ENCODE data around the gene PSMB8.
A peak's percentile ranks its signal among the peaks of the same experiment; 100 is the strongest.
"Not testable (repeated sequence)": the region's sequence is repeated elsewhere in the genome, so short reads cannot be mapped to it uniquely, and the experiment has no call there.

The PSMB8 gene

GRCh38 chr6:32843979-32844838 lies at the start of gene PSMB8:
TSS of gene PSMB8 (minus strand) at chr6:32844047. CDS start at chr6:32843996, 51 bp downstream.
- peak; percentile 98 for DNase-seq

DNA sequence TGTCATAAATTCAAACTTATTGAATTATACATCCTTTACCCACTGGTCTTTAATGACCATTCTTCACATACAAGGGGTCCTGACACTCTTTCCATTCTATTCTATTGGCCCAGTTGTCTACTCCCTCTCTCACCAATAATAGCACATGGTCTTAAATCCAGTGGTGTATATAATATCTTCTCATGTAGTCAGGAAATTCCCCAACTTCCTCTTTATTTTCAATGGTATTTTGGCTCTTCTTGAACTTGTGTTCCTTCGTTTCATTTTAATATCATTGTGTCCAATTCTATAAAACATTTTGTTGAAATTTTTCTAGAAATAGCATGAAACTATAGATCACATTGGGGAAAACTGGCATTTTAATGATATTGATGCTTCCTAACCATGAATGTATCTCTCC lies 47.0 kb upstream of the PSMB8 start:
- no peak for DNase-seq

DNA sequence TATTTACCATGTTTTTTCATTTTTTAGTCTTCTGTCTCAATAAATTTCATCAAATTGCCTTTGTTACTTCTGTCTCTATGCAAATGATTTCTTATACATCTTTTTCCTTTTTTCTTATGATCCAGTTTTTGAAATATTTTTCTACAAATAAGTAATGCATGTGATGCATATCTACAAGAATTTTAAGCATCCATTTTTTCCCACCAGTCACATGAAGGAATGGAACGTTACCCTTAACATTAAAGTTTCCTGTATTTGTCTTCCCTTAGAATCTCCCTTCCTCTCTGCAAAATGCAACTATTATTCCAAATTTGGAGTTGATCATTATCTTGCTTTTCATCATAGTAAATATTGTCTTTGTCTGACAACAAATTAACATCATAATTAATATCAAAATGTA lies 45.7 kb upstream of the PSMB8 start:
- no peak for DNase-seq

- no peak for DNase-seq
These were observed 44.7 kb upstream of the PSMB8 start for GRCh38 chr6:32888576-32888975.

DNA sequence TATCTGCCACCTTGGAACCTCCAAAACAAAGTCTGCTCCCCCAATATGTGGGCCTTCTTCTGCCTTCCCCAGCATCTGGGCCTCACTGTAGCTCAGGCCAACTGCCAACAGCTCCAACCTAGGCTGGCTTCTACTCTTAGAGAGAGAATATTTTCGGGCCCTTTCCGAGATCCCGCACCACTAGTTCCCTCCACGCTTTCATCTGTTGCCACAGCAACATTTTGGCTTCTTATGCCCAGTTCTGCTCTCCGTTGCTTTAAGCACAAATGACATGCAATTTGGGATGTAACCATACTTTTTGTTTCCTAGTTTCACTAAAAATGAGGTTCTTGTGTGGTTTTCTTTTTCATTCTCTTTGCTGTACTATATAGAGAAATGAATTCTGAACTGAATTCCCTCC lies 43.8 kb upstream of the PSMB8 start:
- no peak for DNase-seq

DNA sequence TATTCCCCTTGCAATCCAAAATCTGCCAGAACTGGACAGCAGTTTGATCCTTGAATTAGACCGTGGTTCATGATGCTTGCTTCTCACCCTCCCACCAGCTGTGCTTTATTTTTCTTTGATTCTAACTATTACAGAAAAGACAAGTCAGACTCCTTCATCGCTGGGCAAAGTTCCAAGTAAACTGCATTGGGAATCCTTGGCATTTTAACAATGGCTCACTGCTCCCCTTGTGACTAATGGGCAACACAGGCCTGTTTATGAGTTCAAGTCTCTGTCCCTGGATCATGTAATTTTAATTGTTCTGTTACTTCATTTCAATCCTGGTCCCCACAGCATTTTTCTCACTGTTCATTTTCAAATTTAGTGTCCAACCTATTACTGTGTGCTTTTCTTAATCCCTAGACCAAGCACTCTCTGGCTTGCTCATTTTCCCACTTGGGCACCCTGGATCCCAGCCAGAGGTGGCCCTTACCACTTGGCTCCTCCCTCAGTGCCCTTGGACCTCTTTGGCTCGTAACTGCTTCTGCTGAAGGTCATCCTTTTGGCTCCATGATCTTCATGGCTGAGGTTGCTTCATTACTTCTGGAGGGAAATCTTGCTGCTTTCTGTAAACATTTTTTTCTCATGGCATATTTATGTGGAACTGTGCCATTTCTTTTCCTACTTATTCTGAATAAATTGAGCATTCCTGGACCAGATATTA lies 43.0 kb upstream of the PSMB8 start:
- DNase-seq = no peak

DNA sequence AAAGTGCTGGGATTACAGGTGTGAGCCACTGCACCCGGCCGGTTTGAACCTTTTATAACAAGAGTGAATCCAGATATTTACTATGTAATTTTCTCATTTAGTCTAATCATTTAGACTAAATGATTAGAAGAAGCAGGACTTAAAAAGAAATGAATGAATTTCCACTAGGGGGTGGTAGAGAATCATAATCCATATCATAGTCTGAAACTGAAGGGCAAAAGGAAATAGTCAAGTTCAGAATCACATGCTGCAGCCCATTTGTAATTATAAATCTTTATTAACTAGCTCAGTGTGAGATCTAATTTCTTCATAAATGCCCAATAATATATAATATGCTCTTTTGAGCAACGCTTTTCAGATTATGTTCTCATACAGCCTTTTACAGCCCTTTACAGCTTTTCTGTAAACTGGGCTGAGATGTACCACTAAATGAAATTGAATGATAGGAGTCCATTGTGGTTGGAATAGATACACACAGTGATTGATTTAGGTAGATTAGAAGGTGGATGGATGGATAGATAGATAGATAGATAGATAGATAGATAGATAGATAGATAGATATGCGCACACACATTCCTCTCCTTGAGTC lies 41.9 kb upstream of the PSMB8 start:
- DNase-seq = peak; percentile 54

- no peak for DNase-seq
These were observed 39.9 kb upstream of the PSMB8 start for GRCh38 chr6:32883789-32884188.

GRCh38 chr6:32882879-32883250 lies 39.0 kb upstream of the PSMB8 start:
- no peak for DNase-seq

DNA sequence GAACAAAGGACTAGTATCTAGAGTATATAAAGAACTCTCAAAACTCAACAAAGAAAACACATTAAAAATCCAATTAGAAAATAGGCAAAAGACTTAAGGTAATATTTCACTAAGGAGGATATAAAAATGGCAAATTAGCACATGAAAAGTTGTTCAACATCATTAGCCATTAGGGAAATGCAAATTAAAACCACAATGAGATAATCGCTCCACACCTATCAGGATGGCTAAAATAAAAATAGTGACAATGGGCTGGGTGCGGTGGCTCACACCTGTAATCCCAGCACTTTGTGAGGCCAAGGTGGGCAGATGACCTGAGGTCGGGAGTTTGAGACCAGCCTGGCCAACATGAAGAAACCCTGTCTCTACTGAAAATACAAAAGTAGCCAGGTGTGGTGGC lies 37.1 kb upstream of the PSMB8 start:
- not testable (repeated sequence) for DNase-seq

DNA sequence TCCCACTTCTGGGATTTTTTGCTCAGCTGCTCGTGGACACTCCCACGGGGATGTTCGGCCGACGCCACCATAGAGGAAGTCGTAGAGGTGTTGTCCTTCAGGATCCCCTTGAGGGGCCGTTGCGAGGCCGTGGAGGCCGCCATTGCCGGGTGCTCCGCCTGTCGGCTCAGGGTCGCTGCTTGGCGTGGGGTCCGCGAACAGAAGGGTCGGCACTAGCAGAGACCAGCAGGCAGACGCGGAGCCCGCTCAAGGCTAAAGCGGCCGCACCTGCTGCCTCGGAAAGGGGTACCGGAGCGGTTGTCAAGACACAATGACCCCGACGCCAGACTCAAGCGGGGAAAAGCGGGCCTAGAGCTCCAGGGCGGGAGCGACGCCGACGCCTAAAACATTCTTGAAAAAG lies 35.8 kb upstream of the PSMB8 start:
- DNase-seq = no peak

DNA sequence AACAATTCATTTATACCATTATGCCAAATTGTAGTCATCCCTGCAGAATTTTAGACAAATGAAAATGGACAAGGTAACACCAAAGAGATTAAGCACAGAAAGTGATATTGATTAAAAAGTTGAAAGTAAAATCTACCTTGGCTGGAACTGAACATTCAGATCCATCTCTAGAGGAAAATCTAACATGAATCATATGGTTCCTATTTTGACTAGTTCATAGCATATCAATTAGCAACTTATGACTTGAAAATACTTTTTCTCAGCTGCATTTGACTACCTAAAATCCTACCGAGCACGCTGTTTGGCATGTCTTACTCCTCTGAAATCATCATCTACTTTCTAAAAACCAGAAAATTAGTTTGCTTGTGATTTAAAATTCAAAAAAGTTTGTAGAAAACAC lies 32.8 kb upstream of the PSMB8 start:
- DNase-seq = no peak

GRCh38 chr6:32873947-32874346 lies 30.1 kb upstream of the PSMB8 start:
- DNase-seq = not testable (repeated sequence)

DNA sequence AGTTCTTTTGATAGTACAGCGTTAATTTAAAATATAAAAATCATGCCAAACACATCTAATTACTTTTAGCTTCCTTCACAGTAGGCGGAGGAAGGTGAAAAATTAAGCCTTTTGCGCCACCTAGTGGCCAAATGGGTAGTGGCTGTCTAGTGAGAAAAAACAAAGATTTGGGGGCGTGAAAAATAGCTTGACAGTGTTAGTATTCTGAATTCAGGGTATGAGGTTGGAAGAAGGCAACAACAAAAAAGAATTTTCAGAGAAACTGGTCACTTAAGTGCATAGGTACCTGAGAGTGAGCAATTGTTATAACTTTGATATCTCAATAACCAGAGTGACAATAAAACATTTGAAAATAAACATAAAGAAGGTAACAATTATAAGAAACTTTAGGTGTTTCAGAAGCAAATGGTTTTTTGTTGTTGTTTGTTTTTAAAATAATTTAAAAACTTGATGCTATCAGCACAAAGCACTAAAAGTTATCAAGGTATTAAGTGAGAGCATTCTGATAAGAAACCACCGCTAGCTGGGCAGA lies 24.5 kb upstream of the PSMB8 start:
- DNase-seq = peak; percentile 30

DNA sequence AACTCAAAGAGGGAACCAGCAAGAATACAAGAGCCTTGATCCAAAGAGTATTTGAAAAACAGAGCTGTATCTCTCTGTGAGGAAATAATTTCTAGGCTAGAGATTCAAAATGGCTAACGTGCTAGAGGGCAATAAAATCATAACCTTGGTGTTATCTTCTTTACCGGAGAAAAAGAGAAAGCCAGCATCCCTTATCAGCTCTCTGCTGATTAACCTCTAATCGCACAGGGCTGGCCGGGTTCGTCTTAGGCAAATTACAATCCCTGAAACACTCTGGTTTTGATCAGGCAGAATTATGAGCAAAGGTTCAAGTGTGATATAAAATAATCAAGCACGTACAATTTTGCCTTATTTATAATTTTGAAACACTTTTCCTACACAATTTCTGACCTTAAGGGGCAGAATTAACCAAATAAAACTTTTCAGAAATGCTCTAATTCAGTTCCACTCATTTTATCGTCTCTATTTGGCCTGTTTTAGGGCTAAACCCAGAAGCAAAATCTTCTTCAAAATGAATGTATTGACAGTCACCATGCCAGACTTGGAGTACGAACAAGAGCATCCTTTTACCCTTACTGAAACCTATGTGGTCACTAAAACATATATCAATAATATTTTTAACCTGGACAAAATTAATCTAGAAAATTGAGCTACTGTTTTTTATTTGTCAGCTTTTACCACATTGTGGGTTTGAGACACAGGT lies 23.9 kb upstream of the PSMB8 start:
- DNase-seq = no peak

- DNase-seq = no peak
These were observed 23.2 kb upstream of the PSMB8 start for GRCh38 chr6:32867022-32867477.

DNA sequence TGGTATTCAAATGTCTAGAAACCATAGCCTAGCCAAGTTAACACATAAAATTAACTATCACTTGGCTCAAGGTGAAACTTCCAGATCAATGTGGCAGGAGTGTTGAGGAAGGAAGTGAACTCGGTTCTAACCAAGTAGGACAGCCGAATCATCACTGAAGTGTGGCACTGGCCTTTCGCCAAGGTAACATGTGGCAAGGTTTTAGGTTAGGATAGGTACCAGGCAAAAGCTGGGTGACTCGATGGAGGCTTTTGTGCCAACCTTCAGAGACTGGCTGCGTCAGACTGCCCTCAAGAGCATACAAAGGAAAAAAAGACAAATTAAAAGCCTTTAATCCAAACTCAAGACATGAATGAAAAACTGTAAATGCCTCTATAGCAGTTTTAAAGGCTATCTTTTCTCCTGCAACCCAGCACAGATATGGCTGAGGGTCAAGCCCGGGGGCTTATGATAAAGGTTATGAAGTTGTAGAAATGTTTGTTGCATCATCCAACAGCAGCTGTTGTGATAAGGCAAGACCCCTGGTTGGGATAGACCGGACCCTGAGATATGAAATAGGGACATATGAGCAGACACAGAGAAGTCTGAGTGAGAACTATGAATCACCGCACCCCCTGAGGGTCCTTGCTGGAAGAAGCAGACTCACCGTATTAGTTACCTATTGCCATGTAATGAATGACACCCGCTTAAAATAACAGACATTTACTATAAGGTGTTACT lies 22.0 kb upstream of the PSMB8 start:
- no peak for DNase-seq

GRCh38 chr6:32862725-32863124 lies 18.9 kb upstream of the PSMB8 start:
- no peak for DNase-seq

- no peak for DNase-seq
These were observed 16.8 kb upstream of the PSMB8 start for GRCh38 chr6:32860674-32861073.

GRCh38 chr6:32858194-32858593 lies 14.3 kb upstream of the PSMB8 start:
- DNase-seq = no peak

DNA sequence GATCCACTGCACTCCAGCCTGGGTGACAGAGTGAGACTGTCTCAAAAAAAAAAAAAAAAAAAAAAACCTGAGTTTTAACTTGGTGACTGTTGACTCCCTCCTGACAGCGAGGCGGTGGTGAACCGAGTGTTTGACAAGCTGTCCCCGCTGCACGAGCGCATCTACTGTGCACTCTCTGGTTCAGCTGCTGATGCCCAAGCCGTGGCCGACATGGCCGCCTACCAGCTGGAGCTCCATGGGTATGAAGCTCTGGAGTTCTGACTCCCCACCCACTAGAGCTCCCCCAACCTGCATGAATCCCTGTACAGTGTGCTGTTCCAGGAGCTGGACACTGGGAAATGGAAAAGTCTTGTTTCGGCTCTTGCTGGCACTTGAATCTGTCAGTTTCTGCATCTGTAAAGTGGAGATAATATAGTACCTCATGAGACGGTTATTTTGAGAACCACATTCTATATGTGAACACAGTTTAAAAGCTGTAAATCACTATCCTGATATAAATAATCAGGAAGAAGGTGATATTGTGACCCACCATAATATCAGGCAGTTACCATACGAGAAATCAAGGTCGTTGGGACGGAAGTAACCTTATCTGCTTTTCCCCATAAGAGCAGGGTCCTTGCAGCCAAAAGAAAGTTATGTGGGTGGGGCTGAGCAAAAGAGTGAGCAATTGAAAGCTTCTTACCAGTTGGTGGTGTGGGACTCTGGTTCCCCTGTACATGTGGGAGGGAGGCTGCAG lies 13.5 kb upstream of the PSMB8 start:
- no peak for DNase-seq

All from NCI-H526 treated with DMSO at 0.1 percent for 48 hours (cell line).